HG03520 (cell line): Measurements from ENCODE around the gene SPRED2.

Experiments used
- ATAC-seq: cut with Tn5 transposase; IDR thresholded peaks from one replicate; pipeline ENCODE4 v1.9.1; 2021; ENCODE audit warnings: mild to moderate bottlenecking, moderate library complexity; ENCODE audit not compliant: unreplicated experiment

The SPRED2 gene

DNA sequence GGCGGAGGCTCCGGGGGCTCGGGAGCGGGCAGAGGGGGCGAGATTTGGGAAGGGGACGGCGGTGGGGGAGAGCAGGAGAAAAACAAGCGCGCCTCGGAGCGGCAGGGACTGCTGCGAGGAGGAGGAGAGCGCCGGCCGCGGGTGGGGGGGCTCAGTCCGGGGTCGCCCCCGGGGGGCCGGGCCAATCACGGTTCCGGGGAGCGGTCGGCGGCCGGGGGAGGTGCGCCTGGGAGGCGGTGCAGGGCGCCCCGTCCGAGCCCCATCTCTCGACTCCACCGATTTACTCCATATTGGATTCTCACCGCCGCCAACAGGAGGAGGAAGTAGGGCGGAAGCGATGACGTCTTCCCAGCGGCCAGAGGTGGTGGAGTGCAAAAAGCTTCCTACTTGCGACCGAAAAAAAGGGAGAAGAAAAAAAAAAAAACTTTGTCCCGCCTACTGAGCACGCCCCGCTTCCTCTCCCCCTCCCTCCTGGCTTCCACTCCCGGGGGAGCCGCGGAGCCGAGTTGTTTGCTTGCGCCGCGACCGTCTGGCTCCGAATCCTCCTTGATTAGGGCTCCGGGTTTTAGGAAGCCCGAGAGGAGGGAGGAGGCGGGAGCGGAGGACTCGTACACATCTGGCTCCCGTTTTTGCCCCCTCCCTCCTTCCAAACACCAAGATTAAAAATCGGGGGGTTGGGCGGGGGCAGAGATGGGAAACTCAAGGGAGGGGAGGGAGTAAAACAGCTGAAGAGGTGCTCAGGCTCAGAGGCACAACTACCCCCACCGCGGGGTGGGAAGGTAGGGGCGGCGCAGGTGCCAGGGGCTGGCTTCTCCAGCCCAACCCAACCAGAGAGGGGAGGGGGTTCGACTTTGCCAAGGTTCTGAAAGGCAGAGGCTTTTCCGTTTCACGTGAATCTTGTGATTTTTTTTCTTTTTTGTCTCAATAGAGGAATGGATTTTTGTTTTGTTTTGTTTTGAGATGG, at the start of gene SPRED2:
TSS of gene SPRED2 (minus strand) at position 373 of the 964 bp plus-strand sequence. CDS start 612 bp downstream, outside the sequence.
- peak; percentile 18 for ATAC-seq

GRCh38 chr2:65481961-65482360, 49.6 kb upstream of the SPRED2 start:
- ATAC-seq: no peak

DNA sequence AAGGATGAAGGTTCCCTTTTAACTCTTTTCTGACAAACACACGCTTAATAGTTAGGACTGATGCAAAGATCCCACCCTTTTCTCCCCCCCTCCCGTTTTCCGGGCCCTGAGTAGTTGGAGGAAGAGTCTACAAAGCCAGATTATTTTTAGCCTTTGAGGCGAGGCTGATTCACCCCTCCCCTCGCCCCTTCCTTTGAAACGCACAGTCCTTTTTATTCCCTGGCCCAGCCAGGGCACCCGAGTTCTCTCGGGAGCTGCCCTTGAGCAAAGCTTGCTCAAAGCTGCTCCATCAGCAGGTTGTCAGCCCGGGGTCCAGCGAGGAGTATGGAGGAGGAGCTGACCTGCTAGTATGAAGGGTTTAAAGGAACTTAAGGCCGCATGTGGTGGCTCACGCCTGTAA, 47.1 kb upstream of the SPRED2 start:
- no peak for ATAC-seq

GRCh38 chr2:65478498-65479135, 46.2 kb upstream of the SPRED2 start:
- no peak for ATAC-seq

GRCh38 chr2:65477590-65477989, 45.2 kb upstream of the SPRED2 start:
- no peak for ATAC-seq

DNA sequence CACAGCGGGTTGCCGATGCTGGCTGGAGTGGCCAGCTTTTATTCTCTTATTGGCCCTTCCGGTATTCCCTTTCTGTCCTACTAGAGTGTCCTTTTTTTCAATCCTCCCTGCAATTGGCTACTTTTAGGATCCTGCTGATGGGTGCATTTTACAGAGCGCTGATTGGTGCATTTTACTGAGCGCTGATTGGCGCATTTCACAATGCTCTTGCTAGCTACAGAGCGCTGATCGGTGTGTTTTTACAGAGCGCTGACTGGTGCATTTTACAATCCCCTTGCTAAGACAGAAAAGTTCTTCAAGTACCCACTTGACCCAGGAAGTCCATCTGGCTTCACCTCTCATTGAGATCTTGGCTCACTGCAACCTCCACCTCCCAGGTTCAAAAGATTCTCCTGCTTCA, 44.4 kb upstream of the SPRED2 start:
- no peak for ATAC-seq

- no peak for ATAC-seq
These were observed 42.6 kb upstream of the SPRED2 start for GRCh38 chr2:65475000-65475399.

DNA sequence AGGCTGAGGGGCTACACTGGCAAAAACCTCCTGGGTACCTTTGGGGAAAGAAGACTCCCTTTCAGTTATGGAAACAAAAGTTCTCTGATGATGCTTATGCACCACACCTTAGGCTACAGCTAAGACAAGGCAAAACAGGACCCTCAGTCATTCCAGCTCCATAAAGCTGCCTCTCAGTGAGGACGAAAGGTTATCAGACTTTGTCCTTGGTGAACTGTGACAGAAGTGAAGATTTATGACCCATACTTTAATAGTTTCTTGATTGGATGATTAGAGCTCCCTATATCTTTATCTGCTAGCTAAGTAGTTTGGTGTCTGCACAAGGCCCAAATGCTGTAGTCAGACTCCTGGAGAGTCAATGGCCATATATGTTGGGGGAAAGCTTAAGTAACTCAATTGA, 40.6 kb upstream of the SPRED2 start:
- ATAC-seq: no peak

DNA sequence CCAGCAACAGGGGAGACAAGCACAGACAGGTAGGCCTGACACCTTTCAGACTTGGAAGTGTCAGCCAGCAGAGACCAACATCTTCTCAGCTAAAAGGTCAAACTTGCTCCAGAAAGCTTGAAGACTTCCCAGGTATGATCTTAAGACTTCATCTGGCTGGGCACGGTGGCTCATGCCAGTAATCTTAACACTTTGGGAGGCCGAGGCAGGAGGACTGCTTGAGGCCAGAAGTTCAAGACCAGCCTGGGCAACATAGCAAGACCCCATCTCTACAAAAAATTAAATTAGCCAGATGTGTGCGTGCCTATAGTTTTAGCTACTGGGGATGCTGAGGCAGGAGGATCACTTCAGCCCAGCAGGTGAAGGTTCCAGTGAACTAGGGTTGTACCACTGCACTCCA, 39.0 kb upstream of the SPRED2 start:
- no peak for ATAC-seq

GRCh38 chr2:65466551-65466950, 34.2 kb upstream of the SPRED2 start:
- ATAC-seq: no peak

- ATAC-seq: no peak
These were observed 33.5 kb upstream of the SPRED2 start for GRCh38 chr2:65465857-65466256.

- ATAC-seq: no peak
These were observed 32.7 kb upstream of the SPRED2 start for GRCh38 chr2:65465124-65465523.

DNA sequence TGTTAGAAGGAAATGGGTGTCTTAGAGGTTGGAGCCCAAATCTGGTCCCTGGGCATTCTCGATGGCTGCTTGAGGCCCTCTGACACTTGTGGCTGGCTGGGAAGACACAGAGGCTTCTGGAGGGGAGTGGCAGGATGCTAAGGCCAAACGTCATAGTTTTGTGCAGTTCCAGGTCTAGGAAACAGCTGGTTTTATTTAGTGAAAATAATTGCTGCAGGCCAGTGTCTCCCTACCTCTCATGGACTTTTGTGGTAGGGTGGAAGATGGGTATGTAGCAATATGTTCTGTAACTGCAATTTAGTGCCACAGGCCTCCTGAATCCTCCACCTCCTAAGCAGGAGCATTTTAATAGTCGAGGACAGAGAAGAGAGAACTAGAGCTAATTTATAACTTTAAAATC, 32.2 kb upstream of the SPRED2 start:
- ATAC-seq: no peak

- no peak for ATAC-seq
These were observed 26.6 kb upstream of the SPRED2 start for GRCh38 chr2:65458999-65459398.

GRCh38 chr2:65456886-65457285, 24.5 kb upstream of the SPRED2 start:
- no peak for ATAC-seq

DNA sequence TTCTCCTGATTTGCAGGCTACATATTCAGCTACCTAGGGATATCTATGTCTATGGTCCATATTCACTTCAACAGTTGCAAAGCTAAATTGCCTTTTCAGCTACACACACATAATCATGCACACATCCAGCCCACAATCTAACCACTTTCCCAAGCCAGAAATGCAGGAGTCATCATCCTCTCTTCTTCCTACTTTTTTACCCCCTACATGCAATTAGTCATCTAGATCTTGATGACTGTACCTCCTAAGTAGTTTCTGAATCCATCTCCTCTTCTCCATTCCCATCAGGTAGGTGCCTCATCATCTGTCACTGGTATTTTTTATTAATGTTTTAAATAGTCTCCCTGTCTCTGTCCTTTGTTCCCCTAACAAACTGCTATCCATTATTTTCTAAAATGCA, 23.7 kb upstream of the SPRED2 start:
- ATAC-seq: no peak

DNA sequence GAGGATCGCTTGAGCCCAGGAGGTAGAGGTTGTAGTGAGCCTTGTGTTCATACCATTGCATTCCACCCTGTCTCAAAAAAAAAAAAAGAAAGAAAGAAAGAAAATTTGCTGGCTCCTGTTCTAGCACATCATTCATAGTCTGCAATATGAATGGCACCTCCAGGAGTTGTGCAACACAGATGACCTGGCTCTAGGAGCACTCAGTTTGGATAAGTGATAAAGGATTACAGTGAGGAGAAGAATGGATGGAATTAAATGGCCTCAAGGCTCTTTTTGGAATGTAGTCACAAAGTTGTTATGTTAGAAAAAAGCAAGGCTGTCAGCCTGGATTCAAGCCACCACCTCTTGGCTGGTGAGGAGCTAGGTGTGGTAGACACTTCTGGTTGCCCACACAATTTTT, 21.5 kb upstream of the SPRED2 start:
- ATAC-seq: no peak

GRCh38 chr2:65452150-65452895, 19.9 kb upstream of the SPRED2 start:
- no peak for ATAC-seq

DNA sequence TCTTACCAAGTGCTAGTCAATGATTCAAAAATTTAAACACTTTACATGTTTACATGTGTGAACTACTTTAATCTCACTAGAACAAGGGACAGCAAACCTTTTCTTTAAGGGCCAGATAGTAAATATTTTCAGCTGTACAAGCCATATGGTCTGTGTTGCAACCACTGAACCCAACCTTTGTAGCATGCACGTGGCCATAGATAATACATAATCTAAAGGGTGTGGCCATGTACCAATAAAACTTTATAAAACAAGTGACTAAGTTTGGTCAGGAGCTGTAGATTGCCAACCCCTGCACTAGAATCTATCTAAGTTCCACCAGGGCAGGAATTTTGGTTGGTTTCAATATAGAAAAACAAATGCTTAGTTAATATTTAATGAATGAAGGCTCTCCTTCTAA, 18.4 kb upstream of the SPRED2 start:
- no peak for ATAC-seq

GRCh38 chr2:65450393-65450792, 18.0 kb upstream of the SPRED2 start:
- no peak for ATAC-seq

DNA sequence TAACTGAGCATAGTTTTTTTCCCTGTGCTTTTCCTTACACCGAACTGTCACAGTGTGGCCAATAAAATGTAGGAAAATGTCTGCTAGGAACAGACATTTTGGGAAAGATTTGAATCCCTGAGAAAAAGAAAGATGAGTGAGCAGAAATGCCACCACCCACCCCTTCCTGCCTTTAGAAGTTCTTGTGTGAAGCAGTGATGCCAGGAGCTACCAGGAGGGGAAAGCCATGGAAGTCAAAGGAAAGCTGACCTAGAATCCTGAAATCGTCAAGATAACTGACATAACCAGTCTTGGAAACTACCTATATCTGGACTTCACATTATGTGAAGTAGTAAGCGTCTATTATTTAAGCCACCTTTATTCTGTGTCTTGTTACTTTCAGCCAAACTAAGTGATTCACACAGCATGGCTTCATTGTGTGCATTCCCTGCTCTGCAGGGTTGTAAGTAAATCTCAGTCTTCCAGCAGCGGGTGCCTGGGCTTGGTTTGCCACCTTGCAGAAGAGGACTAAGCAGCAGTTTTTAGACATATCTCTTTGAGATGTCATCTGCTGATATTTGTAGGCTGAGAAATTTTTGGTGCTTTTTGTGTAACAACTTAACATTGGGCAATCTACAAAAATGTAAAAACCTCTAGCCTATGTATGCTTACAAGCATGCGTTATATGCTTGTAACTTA, 11.2 kb upstream of the SPRED2 start:
- no peak for ATAC-seq
